ENCODE data around the gene AVEN. TPM values are rescaled to one million over a fixed set of nuclear protein-coding genes. Genes with fewer than 3 reads are reported as not detected.

AVEN gene
- total and polyA plus RNA-seq, 9 of the 15 experiments (the other 6 are each of a cell fraction or from before 2014, with no cell fraction given), result 1.5 to 6.4 (median 4.7) TPM

GRCh38 chr15:34038871-34039789 lies at the start of gene AVEN (continued):
- TF ChIP-seq ZNF655 (CRISPR knock-in tag; IDR thresholded peaks at IDR 0.05) (no peak), NFE2 (IDR thresholded peaks at IDR 0.05; ENCODE audit: low read depth) (no peak), CHD1 (IDR thresholded peaks at IDR 0.05; ENCODE audit: low read length) (peak; percentile 43), RNF219 (CRISPR knock-in tag; IDR thresholded peaks at IDR 0.05) (no peak), ZNF695 (CRISPR knock-in tag; IDR thresholded peaks at IDR 0.05) (no peak), FUS (optimal IDR thresholded peaks at IDR 0.05; ENCODE audit: low read depth, low read length) (no peak), BCL6 (CRISPR knock-in tag; IDR thresholded peaks at IDR 0.05) (no peak), ZBTB11 (CRISPR knock-in tag; IDR thresholded peaks at IDR 0.05) (peak in 1 of 3 experiments; percentile 50; a peak in 1 of 6 replicates), ETV1 (tag; conservative IDR thresholded peaks at IDR 0.05; ENCODE audit: low read depth) (no peak), SOX6 (IDR thresholded peaks at IDR 0.05) (no peak)
